GM15510 (cell line): ENCODE data around the gene IQCM.

Experiments used
- POLR2A ChIP-seq: IDR thresholded peaks from 3 replicates; pipeline ENCODE4 v1.6.1; 2011; ENCODE audit warnings: borderline replicate concordance; ENCODE audit not compliant: insufficient read length; ENCODE audit errors: extremely low read depth

The IQCM gene

DNA sequence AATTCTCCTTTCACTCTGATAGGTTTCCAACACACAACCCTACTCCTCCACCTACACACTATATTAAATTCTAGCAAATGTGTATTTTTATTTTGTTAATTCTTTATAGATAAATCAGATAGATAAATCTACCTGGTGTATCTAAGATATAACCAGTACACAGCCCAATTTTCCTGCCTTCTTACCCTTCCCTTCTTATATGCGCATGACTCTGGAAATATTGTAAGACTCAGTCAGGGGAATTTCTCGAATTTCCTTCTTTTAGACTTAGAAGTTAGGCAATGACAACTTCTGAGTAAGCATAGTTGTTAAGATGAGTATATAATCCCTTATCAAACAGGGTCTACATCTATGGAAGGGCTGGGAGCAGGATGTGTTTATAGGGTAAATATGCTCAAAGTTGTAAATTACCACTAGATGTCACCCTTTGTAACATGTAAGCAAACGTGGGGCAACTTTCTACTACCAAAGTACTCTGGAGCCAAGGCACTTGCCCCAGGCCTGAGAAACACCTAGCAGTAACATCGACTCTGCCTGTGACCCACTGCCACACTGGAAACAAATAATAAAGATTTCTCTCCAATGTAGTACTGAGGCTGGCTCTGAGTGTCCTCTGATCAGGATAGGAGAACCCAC is 444.7 kb downstream of the IQCM start:
- TF ChIP-seq POLR2A, result no peak

GRCh38 chr4:149370002-149370401 is 445.6 kb downstream of the IQCM start:
- no peak for TF ChIP-seq POLR2A

DNA sequence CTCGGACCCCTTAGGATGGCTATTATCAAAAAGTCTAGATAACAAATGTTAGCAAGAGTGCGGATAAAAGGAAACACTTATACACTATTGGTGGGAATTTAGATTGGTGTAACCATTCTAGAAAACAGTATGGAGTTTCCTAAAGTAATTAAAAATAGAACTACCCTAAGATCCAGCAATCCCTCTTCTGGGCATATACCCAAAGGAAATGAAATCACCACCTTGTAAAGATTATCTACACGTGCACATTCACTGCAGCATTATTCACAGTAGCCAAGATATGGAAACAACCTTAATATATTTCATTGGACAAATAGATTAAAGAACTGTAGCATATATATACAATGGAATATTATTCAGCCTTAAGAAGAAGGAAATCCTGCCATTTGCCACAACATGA is 462.4 kb downstream of the IQCM start:
- TF ChIP-seq POLR2A, result no peak

GRCh38 chr4:149349541-149349940 is 466.1 kb downstream of the IQCM start:
- TF ChIP-seq POLR2A, result no peak

- TF ChIP-seq POLR2A, result no peak
Observed at GRCh38 chr4:149347139-149347538, 468.5 kb downstream of the IQCM start.

- no peak for TF ChIP-seq POLR2A
Observed at GRCh38 chr4:149345424-149345823, 470.2 kb downstream of the IQCM start.

DNA sequence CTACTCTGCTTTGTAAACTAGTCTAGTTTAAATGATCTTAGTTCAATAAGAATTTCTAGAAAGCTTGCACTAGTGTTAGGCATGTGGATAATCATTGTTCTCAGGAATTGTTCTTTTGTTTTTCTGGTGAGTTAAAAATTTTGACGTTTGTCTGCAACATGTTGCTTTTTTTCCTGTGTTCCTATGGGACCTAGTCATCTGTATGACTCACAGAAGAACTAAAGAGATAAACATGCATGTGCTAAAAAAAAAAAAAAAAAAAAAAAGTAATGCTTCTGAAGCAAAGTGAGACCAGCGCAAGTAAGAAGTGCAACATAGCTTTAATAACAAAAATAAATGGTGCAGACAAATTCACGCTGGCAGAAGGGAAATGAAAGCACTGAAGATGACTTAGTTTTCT is 471.2 kb downstream of the IQCM start:
- no peak for TF ChIP-seq POLR2A

DNA sequence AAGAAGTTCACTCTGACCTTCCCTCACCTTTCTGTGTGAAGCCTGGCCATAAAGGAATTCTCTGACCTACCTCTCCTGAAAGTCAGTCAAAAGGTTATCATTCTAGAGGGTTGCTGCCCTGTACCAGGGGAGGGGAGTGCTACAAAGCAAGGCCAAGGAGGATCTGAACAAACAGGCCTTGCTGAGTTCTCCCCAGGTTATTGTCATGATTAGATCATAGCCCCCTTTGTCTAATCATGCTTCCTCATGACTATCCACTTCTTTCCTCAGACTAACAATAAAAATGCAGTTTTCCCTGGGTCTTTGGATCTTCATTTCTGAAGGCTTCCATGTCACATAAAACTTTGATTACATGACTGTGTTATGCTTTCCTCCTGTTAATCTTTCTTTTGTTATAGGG is 472.0 kb downstream of the IQCM start:
- no peak for TF ChIP-seq POLR2A

DNA sequence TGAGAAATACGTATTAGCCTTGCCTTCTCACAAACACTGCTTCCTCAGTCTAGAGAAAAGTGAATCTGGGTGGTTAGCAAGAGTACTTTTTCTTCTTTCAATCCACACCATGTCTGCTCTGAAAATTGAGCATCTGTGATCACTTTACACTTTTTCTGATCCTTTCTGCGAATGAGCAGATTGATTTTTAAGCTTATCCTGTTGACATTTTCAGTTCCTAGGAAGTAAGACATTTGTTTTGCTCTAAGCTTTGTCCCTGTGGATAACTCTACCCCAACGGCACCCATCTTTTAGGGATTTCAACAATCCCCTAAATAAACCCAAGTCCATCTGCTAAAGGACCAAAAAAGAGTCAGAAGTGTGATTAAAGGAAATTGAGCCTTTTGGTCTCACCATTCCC is 487.5 kb downstream of the IQCM start:
- no peak for TF ChIP-seq POLR2A

DNA sequence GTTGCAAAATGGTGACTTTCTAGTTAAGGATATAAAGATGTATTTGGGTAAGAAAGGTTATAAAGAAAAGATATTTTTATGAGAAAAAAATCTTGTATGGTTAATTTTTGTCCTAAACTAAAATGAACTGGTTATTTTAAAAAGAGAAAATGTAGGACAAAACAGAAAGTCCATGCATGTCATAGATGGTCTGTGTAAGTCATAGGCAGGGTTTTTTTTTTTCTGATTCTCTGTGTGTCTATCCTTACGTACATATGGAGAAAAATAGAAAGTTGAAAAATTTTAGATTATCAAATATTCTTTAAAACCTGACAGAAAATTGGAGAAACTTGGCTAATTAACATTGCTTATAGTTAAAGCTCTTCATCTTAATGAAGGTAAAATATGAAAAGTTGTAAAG is 493.4 kb downstream of the IQCM start:
- no peak for TF ChIP-seq POLR2A

- TF ChIP-seq POLR2A, result no peak
Observed at GRCh38 chr4:149321438-149321837, 494.2 kb downstream of the IQCM start.

GRCh38 chr4:149311076-149311475 is 504.6 kb downstream of the IQCM start:
- no peak for TF ChIP-seq POLR2A

DNA sequence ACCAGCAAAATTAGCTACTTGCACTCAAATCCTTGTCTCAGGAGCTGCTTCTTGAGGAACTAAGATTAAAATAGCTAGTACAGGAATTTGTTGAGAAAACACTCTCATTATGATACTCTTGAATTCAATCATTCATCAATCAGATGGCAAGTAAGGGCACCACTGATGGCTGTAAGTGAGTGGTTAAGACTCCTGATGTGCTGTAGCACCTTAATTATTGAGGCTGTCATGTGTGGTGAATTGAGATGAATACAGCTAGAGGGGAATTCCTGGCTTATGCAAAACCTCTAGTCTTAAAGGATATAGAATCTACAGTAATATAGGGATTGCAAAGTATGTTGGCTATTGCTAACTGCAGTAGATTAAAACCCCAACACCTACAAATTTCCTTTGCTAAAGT is 509.1 kb downstream of the IQCM start:
- no peak for TF ChIP-seq POLR2A
